Retinal pigment epithelial cell (primary cell): ENCODE results near the gene XDH.

Source experiments
- DNase-seq: peaks from one replicate; pipeline ENCODE4 v3.0.0-alpha.2; 2010; ENCODE audit warnings: low read depth
- H3K4me3 ChIP-seq: 2 replicates; pipeline ENCODE4 v1.5.1; 2011; ENCODE audit warnings: mild to moderate bottlenecking, low read length, control low read depth, moderate library complexity
- TF ChIP-seq, protein P1 (sequence below): conservative IDR thresholded peaks from 2 replicates; pipeline ENCODE4 v1.5.1; 2011; ENCODE audit warnings: low read depth, low read length, control low read depth, inconsistent platforms

The XDH gene

DNA sequence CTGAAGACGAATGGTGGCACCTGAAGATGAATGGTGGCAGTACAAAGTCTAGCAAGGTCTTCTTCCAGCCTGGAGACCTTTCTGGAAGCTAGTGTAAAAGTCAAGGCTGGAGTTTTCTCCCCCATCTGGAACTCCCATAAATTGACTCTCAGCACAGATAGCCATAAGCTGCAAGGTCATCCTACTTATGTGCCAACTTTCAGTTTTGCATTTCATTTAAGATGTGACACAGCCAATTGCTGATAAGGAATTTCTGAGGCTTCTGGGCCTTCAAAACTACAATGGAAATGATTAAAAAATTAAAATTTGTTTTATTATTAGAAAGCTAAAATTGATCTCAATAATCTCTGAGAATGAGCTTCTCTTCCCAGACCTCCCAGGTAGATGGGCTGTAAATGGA, 10.2 kb downstream of the XDH start:
- no peak overlapping the region for H3K4me3 ChIP-seq
- no peak for DNase-seq
- TF ChIP-seq, protein P1, sequence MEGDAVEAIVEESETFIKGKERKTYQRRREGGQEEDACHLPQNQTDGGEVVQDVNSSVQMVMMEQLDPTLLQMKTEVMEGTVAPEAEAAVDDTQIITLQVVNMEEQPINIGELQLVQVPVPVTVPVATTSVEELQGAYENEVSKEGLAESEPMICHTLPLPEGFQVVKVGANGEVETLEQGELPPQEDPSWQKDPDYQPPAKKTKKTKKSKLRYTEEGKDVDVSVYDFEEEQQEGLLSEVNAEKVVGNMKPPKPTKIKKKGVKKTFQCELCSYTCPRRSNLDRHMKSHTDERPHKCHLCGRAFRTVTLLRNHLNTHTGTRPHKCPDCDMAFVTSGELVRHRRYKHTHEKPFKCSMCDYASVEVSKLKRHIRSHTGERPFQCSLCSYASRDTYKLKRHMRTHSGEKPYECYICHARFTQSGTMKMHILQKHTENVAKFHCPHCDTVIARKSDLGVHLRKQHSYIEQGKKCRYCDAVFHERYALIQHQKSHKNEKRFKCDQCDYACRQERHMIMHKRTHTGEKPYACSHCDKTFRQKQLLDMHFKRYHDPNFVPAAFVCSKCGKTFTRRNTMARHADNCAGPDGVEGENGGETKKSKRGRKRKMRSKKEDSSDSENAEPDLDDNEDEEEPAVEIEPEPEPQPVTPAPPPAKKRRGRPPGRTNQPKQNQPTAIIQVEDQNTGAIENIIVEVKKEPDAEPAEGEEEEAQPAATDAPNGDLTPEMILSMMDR: no peak

GRCh38 chr2:31402388-31402787, 12.2 kb downstream of the XDH start:
- DNase-seq: no peak
- TF ChIP-seq, protein P1: no peak
- H3K4me3 ChIP-seq: no peak overlapping the region

DNA sequence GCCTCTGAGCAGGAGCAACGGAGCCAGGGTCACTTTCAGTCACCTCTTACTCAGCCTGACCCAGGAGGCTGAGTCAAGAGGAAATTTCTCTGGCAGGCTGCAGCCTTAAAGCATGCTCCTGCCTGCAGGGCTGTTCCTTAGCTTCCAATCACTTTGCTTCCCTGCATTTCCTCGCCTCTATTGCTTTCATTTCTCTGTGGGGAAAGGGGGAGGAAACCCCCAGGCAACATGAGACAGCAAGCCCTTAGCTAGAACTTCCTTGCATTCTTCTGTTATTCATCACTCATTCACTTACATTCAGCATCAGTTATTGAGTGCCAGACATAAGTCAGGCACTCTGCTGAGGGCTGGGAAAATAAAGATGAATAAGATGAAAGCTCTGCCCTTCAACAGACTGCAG, 13.0 kb downstream of the XDH start:
- TF ChIP-seq, protein P1: no peak
- peak; percentile 69 for DNase-seq
- H3K4me3 ChIP-seq: no peak overlapping the region

GRCh38 chr2:31398881-31399280, 15.7 kb downstream of the XDH start:
- TF ChIP-seq, protein P1: no peak
- no peak overlapping the region for H3K4me3 ChIP-seq
- DNase-seq: no peak

DNA sequence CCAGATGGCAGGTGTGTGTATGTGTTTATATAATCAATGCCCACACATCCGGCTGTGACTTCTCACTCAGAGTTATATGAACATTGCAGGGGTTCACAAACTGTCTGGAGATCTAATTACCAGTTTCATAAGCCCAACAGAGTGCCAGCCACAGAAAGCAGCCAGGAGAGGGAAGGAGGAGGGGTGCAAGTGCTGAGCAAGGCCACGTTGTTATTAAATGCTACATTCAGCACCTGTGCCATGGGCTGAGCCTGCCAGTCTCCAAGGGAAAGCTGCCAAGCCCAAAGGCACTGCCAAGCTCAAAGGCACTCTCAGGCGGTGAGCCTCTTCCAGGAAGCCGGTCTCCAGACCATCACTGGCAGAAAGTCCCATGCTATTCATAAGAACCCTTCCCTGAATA, 17.4 kb downstream of the XDH start:
- no peak overlapping the region for H3K4me3 ChIP-seq
- no peak for DNase-seq
- TF ChIP-seq, protein P1: no peak

DNA sequence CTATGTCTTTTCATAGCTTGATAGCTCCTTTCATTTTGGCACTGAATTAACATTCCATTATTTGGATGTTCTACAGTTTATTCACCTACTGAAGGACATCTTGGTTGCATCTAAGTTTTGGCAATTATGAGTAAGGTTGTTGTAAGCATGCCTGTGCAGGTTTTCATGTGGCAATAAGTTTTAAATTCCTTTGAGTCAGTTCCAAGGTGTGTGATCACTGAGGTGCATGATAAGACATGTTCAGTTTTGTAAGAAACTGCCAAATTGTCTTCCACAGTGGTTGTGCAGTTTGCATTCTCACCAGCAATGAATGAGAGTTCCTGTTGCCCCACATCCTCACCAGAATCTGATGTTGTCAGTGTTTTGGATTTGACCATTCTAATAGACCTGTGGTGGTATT, 24.2 kb downstream of the XDH start:
- DNase-seq: no peak
- TF ChIP-seq, protein P1: no peak
- H3K4me3 ChIP-seq: no peak overlapping the region

DNA sequence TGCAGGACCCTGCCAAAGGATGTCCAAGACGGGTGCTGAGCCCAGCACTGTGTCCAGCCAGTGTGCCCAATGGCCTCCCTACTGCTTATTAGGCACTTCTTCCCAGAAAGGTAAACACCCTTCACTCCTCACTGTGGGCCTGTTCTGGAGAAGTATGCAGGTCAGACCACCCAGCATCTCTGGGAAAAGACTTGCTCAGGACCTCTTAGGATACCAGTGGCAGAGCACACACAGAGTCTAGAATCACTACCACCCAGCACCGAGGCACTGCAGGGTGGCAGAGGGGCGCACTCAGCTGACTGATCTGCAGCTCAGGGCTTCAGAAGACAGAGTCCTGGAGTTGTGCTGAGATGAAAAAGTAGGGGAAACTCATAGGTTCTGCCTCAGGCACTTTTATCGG, 25.8 kb downstream of the XDH start:
- DNase-seq: no peak
- no peak overlapping the region for H3K4me3 ChIP-seq
- TF ChIP-seq, protein P1: no peak
